Epithelial cell of prostate (primary cell): Measurements from ENCODE around the gene SLC6A7.

Source experiments
- DNase-seq: peaks from one replicate; pipeline ENCODE4 v3.0.0-alpha.2; 2011; ENCODE audit warnings: low read depth, low spot score
- H3K27ac ChIP-seq: fragments of 450-650 bp; 2 replicates; pipeline ENCODE4 v1.5.1; 2017; ENCODE audit warnings: mild to moderate bottlenecking

Gene SLC6A7

GRCh38 chr5:150172145-150172544 is 17.7 kb upstream of the SLC6A7 start:
- no peak for DNase-seq
- H3K27ac ChIP-seq, result no peak overlapping the region

- H3K27ac ChIP-seq, result no peak overlapping the region
- DNase-seq, result no peak
Observed at GRCh38 chr5:150172556-150172955, 17.3 kb upstream of the SLC6A7 start.

- H3K27ac ChIP-seq, result no peak overlapping the region
- DNase-seq, result no peak
Observed at GRCh38 chr5:150173161-150173560, 16.7 kb upstream of the SLC6A7 start.

- DNase-seq, result no peak
- H3K27ac ChIP-seq, result no peak overlapping the region
Observed at GRCh38 chr5:150174285-150174684, 15.6 kb upstream of the SLC6A7 start.

GRCh38 chr5:150175076-150175475 is 14.8 kb upstream of the SLC6A7 start:
- DNase-seq, result no peak
- no peak overlapping the region for H3K27ac ChIP-seq

GRCh38 chr5:150175536-150175935 is 14.3 kb upstream of the SLC6A7 start:
- no peak for DNase-seq
- no peak overlapping the region for H3K27ac ChIP-seq

- no peak for DNase-seq
Observed at GRCh38 chr5:150176745-150177477, 13.0 kb upstream of the SLC6A7 start.

GRCh38 chr5:150177721-150178120 is 12.1 kb upstream of the SLC6A7 start:
- no peak for DNase-seq
- H3K27ac ChIP-seq, result no peak overlapping the region

More at GRCh38 chr5:150176745-150177477, 13.0 kb upstream of the SLC6A7 start:
- H3K27ac ChIP-seq, result no peak overlapping the region

- DNase-seq, result no peak
- H3K27ac ChIP-seq, result no peak overlapping the region
Observed at GRCh38 chr5:150178262-150178661, 11.6 kb upstream of the SLC6A7 start.

GRCh38 chr5:150179019-150179620 is 10.7 kb upstream of the SLC6A7 start:
- H3K27ac ChIP-seq, result no peak overlapping the region
- DNase-seq, result no peak

- no peak for DNase-seq
- no peak overlapping the region for H3K27ac ChIP-seq
Observed at GRCh38 chr5:150180241-150181026, 9.4 kb upstream of the SLC6A7 start.

- H3K27ac ChIP-seq, result no peak overlapping the region
- DNase-seq, result no peak
Observed at GRCh38 chr5:150181027-150181426, 8.8 kb upstream of the SLC6A7 start.

- DNase-seq, result no peak
Observed at GRCh38 chr5:150181766-150182545, 7.9 kb upstream of the SLC6A7 start.

GRCh38 chr5:150182774-150183173 is 7.1 kb upstream of the SLC6A7 start:
- DNase-seq, result no peak

More at GRCh38 chr5:150181766-150182545, 7.9 kb upstream of the SLC6A7 start:
- no peak overlapping the region for H3K27ac ChIP-seq

GRCh38 chr5:150183436-150183835 is 6.4 kb upstream of the SLC6A7 start:
- DNase-seq, result no peak
- no peak overlapping the region for H3K27ac ChIP-seq

More at GRCh38 chr5:150182774-150183173, 7.1 kb upstream of the SLC6A7 start:
- no peak overlapping the region for H3K27ac ChIP-seq

GRCh38 chr5:150184006-150184405 is 5.9 kb upstream of the SLC6A7 start:
- no peak for DNase-seq

GRCh38 chr5:150184990-150185912 is 4.6 kb upstream of the SLC6A7 start:
- no peak overlapping the region for H3K27ac ChIP-seq
- no peak for DNase-seq

More at GRCh38 chr5:150184006-150184405, 5.9 kb upstream of the SLC6A7 start:
- H3K27ac ChIP-seq, result no peak overlapping the region

- no peak overlapping the region for H3K27ac ChIP-seq
- no peak for DNase-seq
Observed at GRCh38 chr5:150186137-150186536, 3.7 kb upstream of the SLC6A7 start.

GRCh38 chr5:150186897-150187296 is 3.0 kb upstream of the SLC6A7 start:
- DNase-seq, result no peak
- no peak overlapping the region for H3K27ac ChIP-seq
